NCI-H146 (cell line): Measurements from ENCODE around the gene IL3RA.
"Not testable (repeated sequence)": the region's sequence is repeated elsewhere in the genome, so short reads cannot be mapped to it uniquely, and the experiment has no call there.

ENCODE experiments used
- DNase-seq: peaks from one replicate; lab custom pipeline; 2025; lab: John Stamatoyannopoulos, UW

Gene IL3RA

DNA sequence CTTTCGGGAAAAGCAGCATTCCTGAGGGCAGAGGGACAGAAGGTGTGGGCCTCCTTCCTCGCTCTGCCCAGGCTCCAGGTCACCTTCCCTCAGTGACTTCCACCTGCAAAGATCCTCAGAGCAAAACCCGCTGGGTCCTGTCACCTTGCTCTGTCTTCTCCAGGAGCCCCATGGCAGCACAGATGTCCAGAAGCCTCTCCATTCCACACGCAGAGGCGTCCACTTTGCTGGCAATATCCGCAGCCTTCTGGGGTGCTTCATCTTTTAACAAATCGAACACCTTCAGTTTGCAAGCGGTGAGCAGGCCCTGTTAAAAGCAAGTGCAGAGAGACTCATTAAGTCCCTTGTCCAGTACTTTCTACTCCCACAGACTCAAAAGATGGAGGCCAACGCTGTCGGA lies 88.8 kb downstream of the IL3RA start:
- DNase-seq = no peak

DNA sequence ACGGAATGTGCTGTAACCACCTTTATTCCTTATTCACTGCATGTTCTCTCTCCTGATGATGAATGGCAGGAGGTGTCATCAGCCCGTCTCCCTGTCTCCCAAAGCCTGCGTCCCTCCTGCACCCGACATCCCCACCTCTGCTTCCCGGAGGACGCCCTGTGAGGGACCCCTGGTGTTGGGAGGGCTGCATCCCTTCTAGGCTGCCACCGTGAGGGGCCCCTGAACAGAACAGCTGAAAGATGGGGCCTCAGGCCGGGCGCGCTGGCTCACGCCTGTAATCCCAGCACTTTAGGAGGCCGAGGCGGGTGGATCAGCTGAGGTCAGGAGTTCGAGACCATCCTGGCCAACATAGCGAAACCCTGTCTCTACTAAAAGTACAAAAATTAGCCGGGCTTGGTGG lies 89.7 kb downstream of the IL3RA start:
- not testable (repeated sequence) for DNase-seq

DNA sequence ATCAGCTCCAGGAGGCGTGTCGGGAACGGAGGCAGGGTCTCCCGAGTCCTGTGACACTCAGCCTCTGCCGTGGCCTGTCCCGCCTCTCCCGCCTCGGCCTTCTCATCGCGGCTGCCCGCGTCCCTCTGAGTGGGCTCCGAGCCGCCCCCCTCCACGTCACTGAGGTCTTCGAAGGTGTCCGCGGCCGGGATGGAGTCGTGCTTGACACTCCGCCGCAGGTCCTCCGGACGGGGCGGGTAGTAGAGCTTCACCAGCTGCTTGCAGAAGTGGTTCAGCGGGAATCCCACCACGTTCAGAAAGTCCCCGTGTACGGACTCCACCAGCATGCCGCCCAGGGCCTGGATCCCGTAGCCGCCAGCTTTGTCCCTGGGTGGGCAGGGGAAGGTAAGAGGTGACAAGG lies 91.2 kb downstream of the IL3RA start:
- no peak for DNase-seq

GRCh38 chrX:1430451-1430850 lies 93.9 kb downstream of the IL3RA start:
- DNase-seq = no peak
